ENCODE measurements around the gene PEPD.

Gene PEPD

DNA sequence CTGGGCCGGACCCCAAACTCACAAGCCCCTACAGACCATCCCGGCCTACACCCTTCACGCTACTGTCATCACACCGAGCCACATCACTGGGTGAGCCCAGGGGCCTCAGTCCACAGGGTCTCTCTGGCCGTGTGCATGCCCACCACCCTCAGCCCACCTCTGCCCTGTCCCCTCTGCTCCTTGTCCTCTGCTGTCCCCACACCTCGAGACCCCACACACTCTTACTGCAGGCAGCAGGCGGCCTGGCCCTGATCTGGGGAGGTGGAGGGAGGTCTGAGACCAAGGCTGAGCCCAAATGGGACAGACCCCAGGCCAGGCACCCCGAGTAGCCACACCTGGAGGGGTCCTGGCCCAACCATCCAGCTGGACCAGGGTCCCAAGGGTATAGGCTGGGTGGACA lies 35.2 kb downstream of the PEPD start:
- Histone ChIP-seq H4K91ac (ENCODE audit: low read length) (no peak overlapping the region), H2BK15ac (ENCODE audit: low read depth, poor library complexity, severe bottlenecking) (no peak overlapping the region), H3K14ac (ENCODE audit: low read length in 2 of 2) (no peak overlapping the region), H3K23ac (ENCODE audit: low read length in 2 of 2) (no peak overlapping the region), H2AK5ac (ENCODE audit: low read length, severe bottlenecking) (no peak overlapping the region), H3K9ac (ENCODE audit: low read length) (no peak overlapping the region), H3K4ac (ENCODE audit: low read depth in 1 of 2, low read length in 2 of 2) (no peak overlapping the region), H3K79me1 (replicated peaks; ENCODE audit: low read length, poor library complexity, severe bottlenecking) (peaks cover 1% of the 10 kb centered on the region), H3K4me2 (ENCODE audit: low read length, poor library complexity, severe bottlenecking) (no peak overlapping the region), H2BK12ac (ENCODE audit: low read length in 2 of 2) (no peak overlapping the region), H3K4me3 (ENCODE audit: insufficient read depth in 1 of 2, low read depth in 1 of 2, low read length in 2 of 2) (no peak overlapping the region), H2BK120ac (ENCODE audit: low read depth, low read length) (no peak overlapping the region), H2AFZ (ENCODE audit: low read depth, low read length) (no peak overlapping the region), H2BK5ac (ENCODE audit: low read depth, low read length, poor library complexity, severe bottlenecking) (no peak overlapping the region), H4K8ac (ENCODE audit: low read length) (no peak overlapping the region), H3K4me1 (ENCODE audit: control insufficient read depth, insufficient read depth, low read depth, low read length) (peaks cover 14% of the 10 kb centered on the region), H3K27me3 (ENCODE audit: control insufficient read depth in 1 of 2, insufficient read depth in 1 of 2, low read length in 2 of 2) (no peaks in the 10 kb centered on the region), H3K9me3 (ENCODE audit: control insufficient read depth, low read length) (peaks cover 10% of the 10 kb centered on the region), H3K36me3 (ENCODE audit: control insufficient read depth in 1 of 2, insufficient read depth in 2 of 2, low read depth in 1 of 2, low read length in 2 of 2) (peaks cover 22 to 37% of the 10 kb centered on the region in 2 experiments), H3K27ac (ENCODE audit: low read length, poor library complexity, severe bottlenecking) (no peak overlapping the region), H3K18ac (ENCODE audit: low read depth in 1 of 2, low read length in 2 of 2) (no peak overlapping the region)
- 94% methylated on average over 6 of the region's 8 CpGs for whole genome bisulfite sequencing
- DNase-seq: no peak

DNA sequence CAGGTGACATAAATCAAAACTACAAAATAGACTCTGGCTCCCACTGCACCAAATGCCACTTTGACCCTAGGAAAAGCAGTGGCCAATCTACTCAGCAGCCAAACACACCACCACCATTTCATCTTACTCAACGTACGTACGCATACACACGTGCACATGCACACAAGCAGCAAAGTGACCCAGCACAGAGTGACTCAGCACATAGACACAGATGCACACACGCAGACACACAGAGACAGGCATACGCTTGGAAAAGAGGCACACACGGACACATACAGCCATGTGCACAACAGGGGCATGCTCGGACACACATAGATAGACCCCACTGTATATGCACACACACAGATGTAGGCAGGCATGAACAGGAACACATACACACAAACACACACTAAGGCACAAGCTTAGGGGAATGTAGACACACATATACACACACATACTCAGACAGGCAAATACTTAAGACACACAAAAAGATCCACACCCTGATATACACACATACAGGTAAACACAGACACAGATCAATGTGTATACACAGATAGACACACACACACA lies 37.3 kb downstream of the PEPD start:
- no peak overlapping the region for H3K23ac ChIP-seq (ENCODE audit: low read length in 2 of 2)
- H2BK5ac ChIP-seq (ENCODE audit: low read depth, low read length, poor library complexity, severe bottlenecking): no peak overlapping the region
- no peak overlapping the region for H3K9ac ChIP-seq (ENCODE audit: low read length)
- H3K79me1 ChIP-seq (replicated peaks; ENCODE audit: low read length, poor library complexity, severe bottlenecking): peaks cover 1% of the 10 kb centered on the region
- no peak overlapping the region for H3K27ac ChIP-seq (ENCODE audit: low read length, poor library complexity, severe bottlenecking)
- H3K27me3 ChIP-seq (ENCODE audit: control insufficient read depth in 1 of 2, insufficient read depth in 1 of 2, low read length in 2 of 2): no peaks in the 10 kb centered on the region
- no peak overlapping the region for H3K4me3 ChIP-seq (ENCODE audit: insufficient read depth in 1 of 2, low read depth in 1 of 2, low read length in 2 of 2)
- H3K4ac ChIP-seq (ENCODE audit: low read depth in 1 of 2, low read length in 2 of 2): no peak overlapping the region
- peaks cover 14% of the 10 kb centered on the region for H3K4me1 ChIP-seq (ENCODE audit: control insufficient read depth, insufficient read depth, low read depth, low read length)
- H2AFZ ChIP-seq (ENCODE audit: low read depth, low read length): no peak overlapping the region
- H3K36me3 ChIP-seq (ENCODE audit: control insufficient read depth in 1 of 2, insufficient read depth in 2 of 2, low read depth in 1 of 2, low read length in 2 of 2): peaks cover 32% of the 10 kb centered on the region in 2 experiments
- DNase-seq: no peak
- H2BK120ac ChIP-seq (ENCODE audit: low read depth, low read length): no peak overlapping the region
- H3K4me2 ChIP-seq (ENCODE audit: low read length, poor library complexity, severe bottlenecking): no peak overlapping the region
- H4K91ac ChIP-seq (ENCODE audit: low read length): no peak overlapping the region
- H2AK5ac ChIP-seq (ENCODE audit: low read length, severe bottlenecking): no peak overlapping the region
- peaks cover 18% of the 10 kb centered on the region for H3K9me3 ChIP-seq (ENCODE audit: control insufficient read depth, low read length)
- no peak overlapping the region for H2BK15ac ChIP-seq (ENCODE audit: low read depth, poor library complexity, severe bottlenecking)
- no peak overlapping the region for H2BK12ac ChIP-seq (ENCODE audit: low read length in 2 of 2)
- no peak overlapping the region for H3K18ac ChIP-seq (ENCODE audit: low read depth in 1 of 2, low read length in 2 of 2)
- no peak overlapping the region for H4K8ac ChIP-seq (ENCODE audit: low read length)
- WGBS: 91% methylated on average over 8 of the region's 8 CpGs
- H3K14ac ChIP-seq (ENCODE audit: low read length in 2 of 2): no peak overlapping the region

DNA sequence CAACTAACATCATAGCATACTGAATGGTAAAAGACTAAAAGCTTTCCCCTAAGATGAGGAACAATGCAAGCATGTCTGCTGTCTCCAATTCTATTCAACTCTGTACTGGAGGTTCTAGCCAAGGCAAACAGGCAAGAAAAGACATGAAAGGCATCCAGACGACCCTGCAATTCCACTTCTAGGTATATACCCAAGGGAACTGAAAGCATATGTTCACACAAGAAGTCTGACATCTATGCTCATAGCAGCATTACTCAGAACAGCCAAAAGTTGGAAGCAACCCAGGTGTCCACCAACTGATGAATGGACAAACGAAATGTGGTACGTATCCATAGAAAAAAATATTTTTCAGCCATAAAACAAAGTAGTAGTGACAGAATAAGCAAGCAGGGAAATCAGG lies 39.1 kb downstream of the PEPD start:
- H3K4me3 ChIP-seq (ENCODE audit: insufficient read depth in 1 of 2, low read depth in 1 of 2, low read length in 2 of 2): no peak overlapping the region
- H3K27ac ChIP-seq (ENCODE audit: low read length, poor library complexity, severe bottlenecking): no peak overlapping the region
- no peak overlapping the region for H2BK120ac ChIP-seq (ENCODE audit: low read depth, low read length)
- H3K79me1 ChIP-seq (replicated peaks; ENCODE audit: low read length, poor library complexity, severe bottlenecking): no peaks in the 10 kb centered on the region
- no peak overlapping the region for H3K23ac ChIP-seq (ENCODE audit: low read length in 2 of 2)
- H4K8ac ChIP-seq (ENCODE audit: low read length): no peak overlapping the region
- no peak overlapping the region for H2AFZ ChIP-seq (ENCODE audit: low read depth, low read length)
- peaks cover 31% of the 10 kb centered on the region for H3K9me3 ChIP-seq (ENCODE audit: control insufficient read depth, low read length)
- no peak overlapping the region for H2BK15ac ChIP-seq (ENCODE audit: low read depth, poor library complexity, severe bottlenecking)
- H2AK5ac ChIP-seq (ENCODE audit: low read length, severe bottlenecking): no peak overlapping the region
- H2BK5ac ChIP-seq (ENCODE audit: low read depth, low read length, poor library complexity, severe bottlenecking): no peak overlapping the region
- no peak overlapping the region for H3K4ac ChIP-seq (ENCODE audit: low read depth in 1 of 2, low read length in 2 of 2)
- no peak overlapping the region for H3K4me2 ChIP-seq (ENCODE audit: low read length, poor library complexity, severe bottlenecking)
- no peak overlapping the region for H3K9ac ChIP-seq (ENCODE audit: low read length)
- H3K27me3 ChIP-seq (ENCODE audit: control insufficient read depth in 1 of 2, insufficient read depth in 1 of 2, low read length in 2 of 2): no peaks in the 10 kb centered on the region
- no peak for DNase-seq
- no peak overlapping the region for H3K18ac ChIP-seq (ENCODE audit: low read depth in 1 of 2, low read length in 2 of 2)
- 38% methylated on average over 1 of the region's 3 CpGs for WGBS
- H3K36me3 ChIP-seq (ENCODE audit: control insufficient read depth in 1 of 2, insufficient read depth in 2 of 2, low read depth in 1 of 2, low read length in 2 of 2): peaks cover 20 to 40% of the 10 kb centered on the region in 2 experiments
- H2BK12ac ChIP-seq (ENCODE audit: low read length in 2 of 2): no peak overlapping the region
- H4K91ac ChIP-seq (ENCODE audit: low read length): no peak overlapping the region
- no peak overlapping the region for H3K14ac ChIP-seq (ENCODE audit: low read length in 2 of 2)
- H3K4me1 ChIP-seq (ENCODE audit: control insufficient read depth, insufficient read depth, low read depth, low read length): peaks cover 13% of the 10 kb centered on the region

DNA sequence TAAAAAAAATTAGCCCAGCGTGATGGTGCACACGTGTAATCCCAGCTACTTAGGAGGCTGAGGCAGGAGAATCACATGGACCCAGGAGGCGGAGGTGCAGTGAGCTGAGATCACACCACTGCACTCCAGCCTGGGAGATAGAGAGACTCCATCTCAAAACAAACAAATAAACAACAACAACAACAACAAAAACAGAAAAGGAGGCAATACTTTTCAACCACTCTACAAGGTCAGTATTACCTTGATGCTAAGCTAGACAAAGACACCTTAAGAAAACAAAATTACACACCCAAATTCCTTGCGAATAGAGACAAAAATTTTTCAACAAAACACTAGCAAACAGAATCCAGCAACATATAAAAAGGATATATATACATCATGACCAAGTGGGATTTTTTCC lies 39.7 kb downstream of the PEPD start:
- WGBS: 96% methylated on average over 4 of the region's 4 CpGs
- no peak overlapping the region for H3K4me2 ChIP-seq (ENCODE audit: low read length, poor library complexity, severe bottlenecking)
- H4K91ac ChIP-seq (ENCODE audit: low read length): no peak overlapping the region

More for the DNA sequence above, 39.7 kb downstream of the PEPD start:
- H3K79me1 ChIP-seq (replicated peaks; ENCODE audit: low read length, poor library complexity, severe bottlenecking): no peaks in the 10 kb centered on the region
- no peak overlapping the region for H3K14ac ChIP-seq (ENCODE audit: low read length in 2 of 2)
- H3K9ac ChIP-seq (ENCODE audit: low read length): no peak overlapping the region
- H3K4me1 ChIP-seq (ENCODE audit: control insufficient read depth, insufficient read depth, low read depth, low read length): peaks cover 7% of the 10 kb centered on the region
- H3K4ac ChIP-seq (ENCODE audit: low read depth in 1 of 2, low read length in 2 of 2): no peak overlapping the region
- H2BK120ac ChIP-seq (ENCODE audit: low read depth, low read length): no peak overlapping the region
- no peak overlapping the region for H2AK5ac ChIP-seq (ENCODE audit: low read length, severe bottlenecking)
- no peak overlapping the region for H2BK15ac ChIP-seq (ENCODE audit: low read depth, poor library complexity, severe bottlenecking)
- H3K4me3 ChIP-seq (ENCODE audit: insufficient read depth in 1 of 2, low read depth in 1 of 2, low read length in 2 of 2): no peak overlapping the region
- H3K9me3 ChIP-seq (ENCODE audit: control insufficient read depth, low read length): peaks cover 35% of the 10 kb centered on the region
- no peak overlapping the region for H2BK12ac ChIP-seq (ENCODE audit: low read length in 2 of 2)
- no peak overlapping the region for H4K8ac ChIP-seq (ENCODE audit: low read length)
- H3K23ac ChIP-seq (ENCODE audit: low read length in 2 of 2): no peak overlapping the region
- peaks cover 21 to 46% of the 10 kb centered on the region in 2 experiments for H3K36me3 ChIP-seq (ENCODE audit: control insufficient read depth in 1 of 2, insufficient read depth in 2 of 2, low read depth in 1 of 2, low read length in 2 of 2)
- DNase-seq: no peak
- no peak overlapping the region for H2AFZ ChIP-seq (ENCODE audit: low read depth, low read length)
- no peak overlapping the region for H2BK5ac ChIP-seq (ENCODE audit: low read depth, low read length, poor library complexity, severe bottlenecking)
- no peak overlapping the region for H3K27ac ChIP-seq (ENCODE audit: low read length, poor library complexity, severe bottlenecking)
- no peaks in the 10 kb centered on the region for H3K27me3 ChIP-seq (ENCODE audit: control insufficient read depth in 1 of 2, insufficient read depth in 1 of 2, low read length in 2 of 2)
- H3K18ac ChIP-seq (ENCODE audit: low read depth in 1 of 2, low read length in 2 of 2): no peak overlapping the region

All from mesenchymal stem cell (in vitro differentiated cells and primary cell).